ENCODE data around the gene UGT1A5. TPM values are rescaled to one million over a fixed set of nuclear protein-coding genes. Genes with fewer than 3 reads are reported as not detected.
A peak's percentile ranks its signal among the peaks of the same experiment; 100 is the strongest.
"Not testable (repeated sequence)": the region's sequence is repeated elsewhere in the genome, so short reads cannot be mapped to it uniquely, and the experiment has no call there.

UGT1A5 gene
- total RNA-seq, 1 experiment from 2014 or later = 0.34 TPM

GRCh38 chr2:233693963-233694362 is 18.7 kb upstream of the UGT1A5 start:
- DNase-seq (ENCODE audit: low read depth) = no peak

- DNase-seq (ENCODE audit: low read depth) = no peak
These were observed 14.0 kb upstream of the UGT1A5 start for GRCh38 chr2:233698740-233699139.

GRCh38 chr2:233699424-233700027 is 13.2 kb upstream of the UGT1A5 start:
- DNase-seq (ENCODE audit: low read depth) = no peak

GRCh38 chr2:233700028-233700635 is 12.6 kb upstream of the UGT1A5 start:
- peak; percentile 66 for DNase-seq (ENCODE audit: low read depth)

- DNase-seq (ENCODE audit: low read depth) = not testable (repeated sequence)
These were observed 11.9 kb upstream of the UGT1A5 start for GRCh38 chr2:233700842-233701241.

- DNase-seq (ENCODE audit: low read depth) = no peak
These were observed 10.5 kb upstream of the UGT1A5 start for GRCh38 chr2:233702238-233702637.

- DNase-seq (ENCODE audit: low read depth) = peak; percentile 39
These were observed 6.7 kb upstream of the UGT1A5 start for GRCh38 chr2:233705911-233706506.

GRCh38 chr2:233706720-233707119 is 6.0 kb upstream of the UGT1A5 start:
- peak; percentile 62 for DNase-seq (ENCODE audit: low read depth)

- DNase-seq (ENCODE audit: low read depth) = peak; percentile 46
These were observed 4.6 kb upstream of the UGT1A5 start for GRCh38 chr2:233707940-233708644.

- no peak for DNase-seq (ENCODE audit: low read depth)
These were observed 3.8 kb upstream of the UGT1A5 start for GRCh38 chr2:233708942-233709341.

- DNase-seq (ENCODE audit: low read depth) = peak; percentile 87
These were observed 1.2 kb upstream of the UGT1A5 start for GRCh38 chr2:233711312-233712008.

GRCh38 chr2:233713262-233713615 is 532 bp downstream of the UGT1A5 start:
- DNase-seq (ENCODE audit: low read depth) = no peak

GRCh38 chr2:233714121-233714520 is 1.4 kb downstream of the UGT1A5 start:
- peak; percentile 49 for DNase-seq (ENCODE audit: low read depth)

GRCh38 chr2:233718552-233718951 is 5.8 kb downstream of the UGT1A5 start, which contains the start of gene UGT1A4:
TSS of gene UGT1A4 (plus strand) at chr2:233718736. CDS start at chr2:233718821, 85 bp downstream.
- no peak for DNase-seq (ENCODE audit: low read depth)

- no peak for DNase-seq (ENCODE audit: low read depth)
These were observed 16.1 kb downstream of the UGT1A5 start, which contains the start of gene UGT1A3 for GRCh38 chr2:233728723-233729301. TSS of gene UGT1A3 (plus strand) at chr2:233729042. CDS start at chr2:233729127, 85 bp downstream.

- DNase-seq (ENCODE audit: low read depth) = not testable (repeated sequence)
These were observed 24.4 kb downstream of the UGT1A5 start for GRCh38 chr2:233736868-233737653.

- no peak for DNase-seq (ENCODE audit: low read depth)
These were observed 28.2 kb downstream of the UGT1A5 start for GRCh38 chr2:233740870-233741269.

- no peak for DNase-seq (ENCODE audit: low read depth)
These were observed 31.0 kb downstream of the UGT1A5 start for GRCh38 chr2:233743464-233744259.

GRCh38 chr2:233745073-233745755 is 32.5 kb downstream of the UGT1A5 start:
- DNase-seq (ENCODE audit: low read depth) = no peak

All from Daoy (cell line).